Stomach (tissue), 4 donors: ENCODE results near the gene OGG1.

Source experiments
- CTCF ChIP-seq, 7 experiments: fragments of 450-650 bp in 4 of 7; fragments of 200-600 bp in 3 of 7; sonication (generic) in 3 of 7; IDR thresholded peaks; one replicate each; pipeline ENCODE4 v1.5.1; 2016 to 2019; ENCODE audit warnings: antibody characterized with exemption in 7 of 7, control low read depth in 2 of 7, mild to moderate bottlenecking in 1 of 7
- POLR2AphosphoS5 ChIP-seq, 3 donors: sonication (generic); formaldehyde crosslinking; IDR thresholded peaks; one replicate each; pipeline ENCODE4 v1.6.1; 2016; ENCODE audit warnings: antibody characterized with exemption in 3 of 3

GRCh38 chr3:9780458-9780812 is 30.7 kb downstream of the OGG1 start:
- TF ChIP-seq POLR2AphosphoS5 (IDR thresholded peaks at IDR 0.05) (no peak), CTCF (IDR thresholded peaks at IDR 0.05) (no peak)
